H7 (cell line): ENCODE results near the gene TFF1. TPM values are rescaled to one million over a fixed set of nuclear protein-coding genes. Genes with fewer than 3 reads are reported as not detected.

Experiments used
- DNase-seq: peaks from one replicate; pipeline ENCODE4 v3.0.0; 2012
- H3K27me3 ChIP-seq: 2 replicates; pipeline ENCODE4 v1.6.0; 2011; ENCODE audit warnings: mild to moderate bottlenecking, low read length; ENCODE audit not compliant: control insufficient read depth, insufficient read depth
- H3K36me3 ChIP-seq: replicated peaks from 2 replicates; pipeline ENCODE4 v1.5.1; 2011; ENCODE audit warnings: low read length; ENCODE audit not compliant: control insufficient read depth, insufficient read depth
- H3K4me3 ChIP-seq: 2 replicates; pipeline ENCODE4 v1.5.1; 2011; ENCODE audit warnings: low read depth, mild to moderate bottlenecking, control low read depth, low read length, moderate library complexity; ENCODE audit not compliant: insufficient read depth
- total RNA-seq: library from RNA; depleted of rRNA; stranded (reverse); fragments of >200 nt; shearing (Covaris generic); gene quantifications from 2 replicates; pipeline ENCODE4 v1.2.3, GENCODE V29; 2014

The TFF1 gene
- total RNA-seq, 1 experiment from 2014 or later, result not detected

- no peak for DNase-seq
- Histone ChIP-seq H3K27me3 (no peaks in the 10 kb centered on the region), H3K36me3 (no peaks in the 10 kb centered on the region), H3K4me3 (no peak overlapping the region)
These were observed 24.4 kb downstream of the TFF1 start for GRCh38 chr21:42341776-42342542.

GRCh38 chr21:42340187-42341050, 25.9 kb downstream of the TFF1 start:
- Histone ChIP-seq H3K36me3 (no peaks in the 10 kb centered on the region), H3K4me3 (no peak overlapping the region), H3K27me3 (no peaks in the 10 kb centered on the region)
- no peak for DNase-seq

- no peak for DNase-seq
- Histone ChIP-seq H3K36me3 (no peaks in the 10 kb centered on the region), H3K27me3 (no peaks in the 10 kb centered on the region), H3K4me3 (no peak overlapping the region)
These were observed 27.3 kb downstream of the TFF1 start for GRCh38 chr21:42338729-42339715.

GRCh38 chr21:42337830-42338728, 28.3 kb downstream of the TFF1 start:
- H3K27me3 ChIP-seq, result no peaks in the 10 kb centered on the region
- peak; percentile 81 for DNase-seq

GRCh38 chr21:42337276-42337675, 29.1 kb downstream of the TFF1 start:
- no peak for DNase-seq
- H3K27me3 ChIP-seq, result no peaks in the 10 kb centered on the region
- H3K36me3 ChIP-seq, result no peaks in the 10 kb centered on the region
- no peak overlapping the region for H3K4me3 ChIP-seq

More at GRCh38 chr21:42337830-42338728, 28.3 kb downstream of the TFF1 start:
- no peak overlapping the region for H3K4me3 ChIP-seq
- no peaks in the 10 kb centered on the region for H3K36me3 ChIP-seq

- Histone ChIP-seq H3K4me3 (no peak overlapping the region), H3K36me3 (no peaks in the 10 kb centered on the region), H3K27me3 (no peaks in the 10 kb centered on the region)
- peak; percentile 83 for DNase-seq
These were observed 30.3 kb downstream of the TFF1 start for GRCh38 chr21:42336054-42336453.

GRCh38 chr21:42332557-42333317, 33.6 kb downstream of the TFF1 start:
- no peak for DNase-seq
- Histone ChIP-seq H3K27me3 (no peaks in the 10 kb centered on the region), H3K36me3 (no peaks in the 10 kb centered on the region)

GRCh38 chr21:42331660-42332059, 34.7 kb downstream of the TFF1 start:
- Histone ChIP-seq H3K36me3 (no peaks in the 10 kb centered on the region), H3K4me3 (no peak overlapping the region), H3K27me3 (no peaks in the 10 kb centered on the region)
- DNase-seq, result no peak

More at GRCh38 chr21:42332557-42333317, 33.6 kb downstream of the TFF1 start:
- no peak overlapping the region for H3K4me3 ChIP-seq

- no peak for DNase-seq
- H3K4me3 ChIP-seq, result no peak overlapping the region
- no peaks in the 10 kb centered on the region for H3K27me3 ChIP-seq
- H3K36me3 ChIP-seq, result no peaks in the 10 kb centered on the region
These were observed 35.7 kb downstream of the TFF1 start for GRCh38 chr21:42330380-42331371.

- H3K4me3 ChIP-seq, result no peak overlapping the region
- no peaks in the 10 kb centered on the region for H3K36me3 ChIP-seq
- no peak for DNase-seq
- no peaks in the 10 kb centered on the region for H3K27me3 ChIP-seq
These were observed 41.4 kb downstream of the TFF1 start for GRCh38 chr21:42324896-42325295.

- Histone ChIP-seq H3K27me3 (no peaks in the 10 kb centered on the region), H3K36me3 (no peaks in the 10 kb centered on the region), H3K4me3 (no peak overlapping the region)
- DNase-seq, result no peak
These were observed 44.5 kb downstream of the TFF1 start for GRCh38 chr21:42321845-42322244.

- DNase-seq, result no peak
These were observed 45.1 kb downstream of the TFF1 start for GRCh38 chr21:42321231-42321630.

More at GRCh38 chr21:42321231-42321630, 45.1 kb downstream of the TFF1 start:
- H3K4me3 ChIP-seq, result no peak overlapping the region
- H3K36me3 ChIP-seq, result no peaks in the 10 kb centered on the region
- H3K27me3 ChIP-seq, result no peaks in the 10 kb centered on the region
